B cell (primary cell): Measurements from ENCODE around the gene UTRN. TPM values are rescaled to one million over a fixed set of nuclear protein-coding genes. Genes with fewer than 3 reads are reported as not detected.

ENCODE experiments used
- ATAC-seq: fragments of 200-7000 bp; cut with Tn5 transposase; one replicate; pipeline ENCODE4 v1.10.0; 2021; ENCODE audit warnings: low read depth, mild to moderate bottlenecking, moderate number of reproducible peaks, moderate library complexity
- CTCF ChIA-PET: fragments of 350-600 bp; sonication (Branson Sonifier 250); formaldehyde crosslinking; loops from one replicate; lab custom pipeline; 2021; ENCODE audit warnings: antibody characterized with exemption, inconsistent platforms; lab: Charles Lee
- POLR2A ChIA-PET: fragments of 350-600 bp; sonication (Branson Sonifier 250); formaldehyde crosslinking; loops from one replicate; lab custom pipeline; 2021; ENCODE audit warnings: antibody characterized with exemption; lab: Charles Lee
- DNase-seq: peaks from one replicate; pipeline ENCODE4 v3.0.0; 2013
- H2AFZ ChIP-seq: 2 replicates; pipeline ENCODE4 v1.6.1; 2012; ENCODE audit warnings: mild to moderate bottlenecking, low read depth, low read length; ENCODE audit not compliant: insufficient read depth, poor library complexity, severe bottlenecking
- H3K27ac ChIP-seq, 2 donors: 1 replicate in 1 of 2; 2 replicates in 1 of 2; pipeline ENCODE4 v1.5.1; 2012 to 2013; ENCODE audit warnings: low read length in 2 of 2, mild to moderate bottlenecking in 2 of 2, moderate library complexity in 1 of 2
- H3K27me3 ChIP-seq, 4 experiments: fragments of 200-600 bp in 1 of 4; sonication (generic) in 1 of 4; replicated peaks in 1 of 4; 1 replicate in 2 of 4; 2 replicates in 2 of 4; pipeline versions ENCODE4 v1.6.1 to v1.7.0; 2013 to 2016; ENCODE audit warnings: low read length in 3 of 4, mild to moderate bottlenecking in 2 of 4, mixed read lengths in 1 of 4, moderate library complexity in 1 of 4; ENCODE audit not compliant: insufficient read depth in 4 of 4, control insufficient read depth in 3 of 4; ENCODE audit errors: control extremely low read depth in 1 of 4
- H3K36me3 ChIP-seq, 2 experiments: replicated peaks in 1 of 2; 1 replicate in 1 of 2; 2 replicates in 1 of 2; pipeline versions ENCODE4 v1.6.1 to v1.7.1; 2013; ENCODE audit warnings: low read length in 1 of 2; ENCODE audit not compliant: insufficient read depth in 2 of 2, control insufficient read depth in 1 of 2; ENCODE audit errors: control extremely low read depth in 1 of 2, extremely low read depth in 1 of 2
- H3K4me1 ChIP-seq, 2 donors: fragments of 200-600 bp in 1 of 2; sonication (generic) in 1 of 2; 1 replicate in 1 of 2; 2 replicates in 1 of 2; pipeline versions ENCODE4 v1.5.1 to v1.6.1; 2013 to 2017; ENCODE audit warnings: low read length in 2 of 2; ENCODE audit not compliant: control insufficient read depth in 2 of 2, insufficient read depth in 2 of 2
- H3K4me2 ChIP-seq: replicated peaks from 2 replicates; pipeline ENCODE3; 2012; ENCODE audit warnings: mild to moderate bottlenecking, low read depth, low read length; ENCODE audit not compliant: poor library complexity, severe bottlenecking
- H3K4me3 ChIP-seq, 5 experiments: fragments of 200-600 bp in 1 of 5; sonication (generic) in 1 of 5; 1 replicate in 3 of 5; 2 replicates in 2 of 5; pipeline versions ENCODE4 v1.5.1 to v1.7.0; 2011 to 2016; ENCODE audit warnings: low read length in 4 of 5, mild to moderate bottlenecking in 4 of 5, low read depth in 2 of 5, control low read depth in 1 of 5, moderate library complexity in 1 of 5; ENCODE audit not compliant: insufficient read depth in 1 of 5; ENCODE audit errors: control extremely low read depth in 1 of 5, extremely low read depth in 1 of 5
- H3K79me2 ChIP-seq: fragments of 200-600 bp; sonication (generic); one replicate; pipeline ENCODE4 v1.6.0; 2016; ENCODE audit warnings: low read length; ENCODE audit not compliant: control insufficient read depth, insufficient read depth
- H3K9ac ChIP-seq: fragments of 200-600 bp; sonication (generic); 2 replicates; pipeline ENCODE4 v1.6.1; 2017; ENCODE audit warnings: mild to moderate bottlenecking, low read length, moderate library complexity
- H3K9me3 ChIP-seq, 3 donors: one replicate each; pipeline versions ENCODE4 v1.6.1 to v1.7.1; 2013; ENCODE audit warnings: low read length in 2 of 3; ENCODE audit not compliant: control insufficient read depth in 2 of 3, insufficient read depth in 1 of 3; ENCODE audit errors: control extremely low read depth in 1 of 3
- H4K20me1 ChIP-seq: 2 replicates; pipeline ENCODE4 v1.6.0; 2012; ENCODE audit warnings: mild to moderate bottlenecking, low read length; ENCODE audit not compliant: insufficient read depth, control insufficient read depth, poor library complexity, severe bottlenecking
- H3K27ac Mint-ChIP-seq: one replicate; pipeline ENCODE4 v1.8.0; 2021; ENCODE audit warnings: mixed read lengths
- H3K27me3 Mint-ChIP-seq: one replicate; pipeline ENCODE4 v1.8.0; 2021; ENCODE audit warnings: mixed read lengths
- H3K4me1 Mint-ChIP-seq: one replicate; pipeline ENCODE4 v1.8.0; 2021; ENCODE audit warnings: mixed read lengths
- H3K4me3 Mint-ChIP-seq: one replicate; pipeline ENCODE4 v1.8.0; 2021; ENCODE audit warnings: mixed read lengths
- H3K9me3 Mint-ChIP-seq: one replicate; pipeline ENCODE4 v1.8.0; 2022; ENCODE audit warnings: mixed read lengths; ENCODE audit not compliant: insufficient read depth
- EZH2 ChIP-seq: IDR thresholded peaks from 2 replicates; pipeline ENCODE4 v1.6.1; 2012; ENCODE audit warnings: borderline replicate concordance, low read depth, mild to moderate bottlenecking, moderate library complexity, low read length; ENCODE audit not compliant: insufficient read depth, poor library complexity, severe bottlenecking
- WGBS: methylation state at CpG from one replicate; pipeline ENCODE4 v1.1.5; 2013; ENCODE audit warnings: missing lambda C conversion rate; ENCODE audit not compliant: insufficient coverage; 5-methylcytosine and 5-hydroxymethylcytosine counted together
- intact Hi-C: fragments of 100-400 bp; cut with micrococcal nuclease; formaldehyde crosslinking; loops from one replicate; pipeline ENCODE4 v1.10.0; 2022
- polyA plus RNA-seq: library from polyadenylated mRNA; depleted of rRNA; stranded (reverse); fragments of >200 nt; gene quantifications from 2 replicates; pipeline ENCODE4 v1.2.3, GENCODE V29; 2012
- total RNA-seq, 2 donors: library from RNA; stranded (reverse); fragments of 120-200 nt in 1 of 2; gene quantifications; 1 replicate in 1 of 2; 2 replicates in 1 of 2; pipeline versions ENCODE4 v1.2.3 to v1.2.4, GENCODE V29; 2013 to 2022
- TF ChIP-seq, protein P1 (sequence below): fragments of 200-600 bp; IDR thresholded peaks from one replicate; pipeline ENCODE4 v1.8.0; 2022; ENCODE audit warnings: antibody characterized with exemption, mild to moderate bottlenecking

UTRN gene
- total and polyA plus RNA-seq, 2 donors (not counting 1 experiment from before 2014, with no cell fraction given) = 40.0 to 224 TPM

GRCh38 chr6:144311361-144311760 is 26.2 kb downstream of the UTRN start:
- Mint-ChIP-seq H3K27me3 (peaks cover 12% of the 10 kb centered on the region), H3K9me3 (no peaks in the 10 kb centered on the region), H3K27ac (no peak overlapping the region), H3K4me1 (peaks cover 13% of the 10 kb centered on the region), H3K4me3 (peak overlapping the region; percentile 54)
- ChIA-PET CTCF (interaction anchor here (0.6 to 1.1 kb wide), 3 partner anchors 23 to 172 kb away, joined by 3 to 4 read pairs (median 3); no protein-coding TSS in a partner anchor), POLR2A (no interaction called here)
- no peak overlapping the region for H2AFZ ChIP-seq
- WGBS = no CpG with 5 or more reads among the region's 2 CpGs
- intact Hi-C loops = loop anchor here (2.0 kb wide), 2 partner anchors 23 to 27 kb away; partner anchors contain the start of gene UTRN
- no peaks in the 10 kb centered on the region for H3K36me3 ChIP-seq
- ATAC-seq (peak; percentile 53), DNase-seq (no peak)
- H3K4me1 ChIP-seq = peaks cover 7 to 10% of the 10 kb centered on the region in 2 donors
- no peak overlapping the region for H3K27ac ChIP-seq
- no peak overlapping the region for H3K4me3 ChIP-seq
- TF ChIP-seq EZH2 = no peak
- TF ChIP-seq, protein P1, sequence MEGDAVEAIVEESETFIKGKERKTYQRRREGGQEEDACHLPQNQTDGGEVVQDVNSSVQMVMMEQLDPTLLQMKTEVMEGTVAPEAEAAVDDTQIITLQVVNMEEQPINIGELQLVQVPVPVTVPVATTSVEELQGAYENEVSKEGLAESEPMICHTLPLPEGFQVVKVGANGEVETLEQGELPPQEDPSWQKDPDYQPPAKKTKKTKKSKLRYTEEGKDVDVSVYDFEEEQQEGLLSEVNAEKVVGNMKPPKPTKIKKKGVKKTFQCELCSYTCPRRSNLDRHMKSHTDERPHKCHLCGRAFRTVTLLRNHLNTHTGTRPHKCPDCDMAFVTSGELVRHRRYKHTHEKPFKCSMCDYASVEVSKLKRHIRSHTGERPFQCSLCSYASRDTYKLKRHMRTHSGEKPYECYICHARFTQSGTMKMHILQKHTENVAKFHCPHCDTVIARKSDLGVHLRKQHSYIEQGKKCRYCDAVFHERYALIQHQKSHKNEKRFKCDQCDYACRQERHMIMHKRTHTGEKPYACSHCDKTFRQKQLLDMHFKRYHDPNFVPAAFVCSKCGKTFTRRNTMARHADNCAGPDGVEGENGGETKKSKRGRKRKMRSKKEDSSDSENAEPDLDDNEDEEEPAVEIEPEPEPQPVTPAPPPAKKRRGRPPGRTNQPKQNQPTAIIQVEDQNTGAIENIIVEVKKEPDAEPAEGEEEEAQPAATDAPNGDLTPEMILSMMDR = no peak
- H3K79me2 ChIP-seq = peaks cover under 1% of the 10 kb centered on the region
- H3K4me2 ChIP-seq = peak overlapping the region; percentile 18
- peak overlapping the region; percentile 22 for H3K9ac ChIP-seq
- no peaks in the 10 kb centered on the region for H4K20me1 ChIP-seq
- H3K27me3 ChIP-seq = no peaks in the 10 kb centered on the region
- H3K9me3 ChIP-seq = no peaks in the 10 kb centered on the region

GRCh38 chr6:144314003-144314485 is 28.9 kb downstream of the UTRN start:
- H3K9me3 ChIP-seq = no peaks in the 10 kb centered on the region
- no peaks in the 10 kb centered on the region for H3K36me3 ChIP-seq
- no peak overlapping the region for H3K4me3 Mint-ChIP-seq
- peaks cover 7 to 10% of the 10 kb centered on the region in 2 donors for H3K4me1 ChIP-seq
- H3K27me3 Mint-ChIP-seq = peaks cover 3% of the 10 kb centered on the region
- no peak overlapping the region for H3K4me3 ChIP-seq
- no peak overlapping the region for H2AFZ ChIP-seq
- H3K79me2 ChIP-seq = no peaks in the 10 kb centered on the region
- no peak overlapping the region for H3K4me2 ChIP-seq
- intact Hi-C loops = no loop called here
- no peaks in the 10 kb centered on the region for H3K27me3 ChIP-seq
- no peak for ATAC-seq
- H3K9me3 Mint-ChIP-seq = no peaks in the 10 kb centered on the region
- no peak for DNase-seq
- H4K20me1 ChIP-seq = no peaks in the 10 kb centered on the region
- H3K27ac ChIP-seq = no peak overlapping the region
- no peak overlapping the region for H3K9ac ChIP-seq
- WGBS = 100% methylated on average over 1 of the region's 5 CpGs
- CTCF ChIA-PET = no interaction called here
- no peak overlapping the region for H3K27ac Mint-ChIP-seq
- POLR2A ChIA-PET = no interaction called here
- TF ChIP-seq EZH2 = no peak
- TF ChIP-seq, protein P1 = no peak
- peaks cover 14% of the 10 kb centered on the region for H3K4me1 Mint-ChIP-seq
